ENCODE results near the gene CDH4.
"Not testable (repeated sequence)": the region's sequence is repeated elsewhere in the genome, so short reads cannot be mapped to it uniquely, and the experiment has no call there.

The CDH4 gene

GRCh38 chr20:61854538-61854937 lies 602.5 kb downstream of the CDH4 start:
- not testable (repeated sequence) for DNase-seq (ENCODE audit: low read depth, low spot score)

DNA sequence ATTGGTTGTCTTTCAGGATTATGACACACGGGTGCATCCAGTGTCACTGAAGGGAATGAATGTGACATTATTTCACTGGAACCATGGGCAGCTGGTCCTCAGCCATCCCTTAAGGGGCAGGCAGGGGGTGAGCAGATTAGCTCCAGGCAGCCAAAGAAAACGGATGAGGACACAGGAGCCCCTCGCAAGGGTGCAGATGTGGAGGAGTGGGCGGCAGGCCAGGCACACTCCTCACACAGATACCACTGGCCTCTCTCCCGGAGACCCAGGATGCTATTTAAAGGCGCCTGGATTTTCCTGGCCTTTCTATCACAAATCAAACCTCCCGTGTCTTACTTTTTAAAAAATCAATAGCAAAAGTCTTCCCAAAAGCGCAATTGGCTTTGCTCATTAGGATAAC lies 603.2 kb downstream of the CDH4 start:
- no peak for DNase-seq (ENCODE audit: low read depth, low spot score)

GRCh38 chr20:61856626-61857413 lies 604.8 kb downstream of the CDH4 start:
- no peak for DNase-seq (ENCODE audit: low read depth, low spot score)

- DNase-seq (ENCODE audit: low read depth, low spot score) = no peak
Measured at GRCh38 chr20:61857414-61857775, 605.3 kb downstream of the CDH4 start.

DNA sequence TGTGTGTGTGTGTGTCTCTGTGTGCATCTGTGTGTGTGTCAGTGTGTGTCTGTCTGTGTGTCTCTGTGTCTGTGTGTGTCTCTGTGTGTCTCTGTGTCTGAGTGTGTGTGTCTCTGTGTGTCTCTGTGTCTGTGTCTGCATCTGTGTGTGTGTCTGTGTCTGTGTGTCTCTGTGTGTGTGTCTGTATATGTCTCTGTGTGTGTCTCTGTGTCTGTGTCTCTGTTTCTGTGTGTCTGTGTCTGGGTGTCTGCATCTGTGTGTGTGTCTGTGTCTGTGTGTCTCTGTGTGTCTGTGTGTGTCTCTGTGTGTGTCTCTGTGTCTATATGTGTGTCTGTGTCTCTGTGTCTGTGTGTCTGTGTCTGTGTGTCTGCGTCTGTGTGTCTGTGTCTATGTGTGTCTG lies 605.8 kb downstream of the CDH4 start:
- DNase-seq (ENCODE audit: low read depth, low spot score) = no peak

- no peak for DNase-seq (ENCODE audit: low read depth, low spot score)
Measured at GRCh38 chr20:61859767-61860166, 607.7 kb downstream of the CDH4 start.

- DNase-seq (ENCODE audit: low read depth, low spot score) = no peak
Measured at GRCh38 chr20:61860260-61860987, 608.4 kb downstream of the CDH4 start.

GRCh38 chr20:61861054-61861841 lies 609.2 kb downstream of the CDH4 start:
- DNase-seq (ENCODE audit: low read depth, low spot score) = no peak

DNA sequence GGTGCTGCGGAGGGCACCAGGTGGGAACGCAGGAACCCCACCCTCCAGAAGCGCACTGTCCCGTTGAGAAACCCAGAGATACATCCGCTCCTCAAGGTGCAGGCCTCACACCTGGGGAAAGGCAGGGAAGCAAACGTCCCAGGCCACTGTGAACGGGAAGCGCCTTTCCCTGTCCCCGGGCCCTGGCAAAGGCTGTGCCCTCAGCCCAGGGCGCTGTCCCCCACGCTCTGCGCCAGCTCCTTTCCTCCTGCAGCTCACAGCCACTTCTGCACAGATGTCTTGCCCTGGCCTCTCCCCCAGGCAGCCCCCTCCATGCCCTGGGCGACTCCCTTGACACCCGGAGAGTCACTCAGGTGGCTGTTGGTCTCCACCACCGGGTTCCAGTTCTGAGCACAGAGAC lies 609.8 kb downstream of the CDH4 start:
- DNase-seq (ENCODE audit: low read depth, low spot score) = no peak

- no peak for DNase-seq (ENCODE audit: low read depth, low spot score)
Measured at GRCh38 chr20:61862881-61863280, 610.8 kb downstream of the CDH4 start.

DNA sequence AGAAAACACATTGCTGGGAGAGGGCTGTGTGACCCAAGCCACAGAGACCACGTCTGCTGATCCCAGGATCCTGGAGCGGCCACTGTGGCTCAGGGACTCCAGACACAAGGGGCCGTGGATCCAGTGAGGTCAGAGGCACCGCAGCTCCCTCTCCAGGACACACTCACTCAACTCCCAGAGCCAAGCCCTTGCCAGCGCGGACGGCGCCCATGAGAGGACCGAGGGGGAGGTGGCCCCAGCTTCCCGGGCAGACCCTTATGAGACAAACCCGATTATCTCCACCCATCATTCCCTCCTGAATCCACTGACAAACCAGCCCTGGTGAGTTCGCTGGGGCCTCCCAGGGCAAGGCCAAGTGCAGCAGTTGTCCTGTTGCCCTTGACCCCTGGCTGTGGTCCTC lies 612.4 kb downstream of the CDH4 start:
- no peak for DNase-seq (ENCODE audit: low read depth, low spot score)

GRCh38 chr20:61865353-61865752 lies 613.3 kb downstream of the CDH4 start:
- DNase-seq (ENCODE audit: low read depth, low spot score) = no peak

DNA sequence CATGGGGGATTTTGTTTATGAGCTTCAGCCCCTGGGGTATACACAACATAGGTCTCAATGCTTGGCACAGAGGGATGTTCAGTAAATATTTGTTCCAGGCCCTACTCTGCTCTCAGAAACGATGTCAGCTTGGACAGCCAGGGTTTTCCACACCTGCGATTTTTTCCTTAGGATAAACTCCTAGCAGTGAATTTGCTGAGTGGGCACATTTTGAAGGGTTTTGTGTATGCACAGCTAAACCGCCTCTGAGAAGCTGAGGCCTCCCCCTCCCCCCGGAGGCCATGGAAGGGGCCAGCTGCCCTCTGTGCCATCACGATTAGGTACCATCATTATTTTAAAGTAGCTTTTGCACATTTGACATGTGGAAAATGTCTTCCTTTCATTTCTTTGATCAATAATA lies 614.1 kb downstream of the CDH4 start:
- DNase-seq (ENCODE audit: low read depth, low spot score) = no peak

- DNase-seq (ENCODE audit: low read depth, low spot score) = no peak
Measured at GRCh38 chr20:61868006-61868405, 615.9 kb downstream of the CDH4 start.

DNA sequence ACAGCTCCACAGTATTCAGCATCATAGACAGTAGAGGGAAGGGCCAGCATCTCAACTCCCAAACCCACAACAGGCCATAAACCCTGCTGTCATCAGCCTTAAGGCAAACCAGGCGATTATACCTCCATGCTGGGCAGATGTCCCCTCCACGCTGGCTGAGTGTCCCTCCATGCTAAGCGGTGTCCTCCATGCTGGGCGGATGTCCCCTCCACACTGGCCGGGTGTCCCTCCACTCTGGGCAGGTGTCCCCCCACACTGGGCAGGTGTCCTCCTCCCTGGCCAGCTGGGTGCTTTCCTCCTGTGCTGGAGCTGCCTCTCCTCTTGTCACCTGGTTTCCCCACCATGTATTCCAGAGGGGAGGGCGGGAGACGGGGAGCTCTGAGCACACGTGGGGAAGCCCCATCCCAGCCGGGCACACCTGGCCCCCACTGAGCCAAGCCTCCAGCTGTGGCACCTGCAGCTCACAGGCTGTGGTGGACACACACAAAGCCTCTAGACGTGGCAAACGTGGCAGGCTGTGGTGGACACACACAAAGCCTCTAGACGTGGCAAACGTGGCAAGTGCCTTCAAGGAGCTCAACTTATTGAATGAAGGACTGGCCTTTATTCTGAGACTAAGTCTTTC lies 616.5 kb downstream of the CDH4 start:
- DNase-seq (ENCODE audit: low read depth, low spot score) = no peak

- DNase-seq (ENCODE audit: low read depth, low spot score) = no peak
Measured at GRCh38 chr20:61869750-61870507, 617.9 kb downstream of the CDH4 start.

DNA sequence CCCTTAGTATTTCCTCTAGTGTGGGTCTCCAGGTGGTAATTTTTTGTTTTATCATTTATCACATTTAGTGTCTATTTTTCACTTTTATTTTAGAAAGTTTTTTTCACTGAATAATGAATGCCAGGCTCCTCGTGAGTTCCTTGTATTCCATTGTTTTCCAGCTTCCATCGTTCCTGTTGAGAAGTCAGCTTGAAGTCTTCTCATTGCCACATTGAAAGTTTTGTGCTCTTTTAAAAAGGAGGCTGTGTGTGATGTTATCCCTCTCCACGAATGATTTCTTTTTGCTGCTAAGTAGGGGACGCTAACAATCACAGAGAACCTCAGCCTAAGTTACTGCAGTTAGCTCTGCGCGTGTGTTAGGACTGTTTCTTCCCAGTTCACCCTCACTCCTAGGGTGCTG lies 619.1 kb downstream of the CDH4 start:
- no peak for DNase-seq (ENCODE audit: low read depth, low spot score)

GRCh38 chr20:61871913-61872312 lies 619.9 kb downstream of the CDH4 start:
- DNase-seq (ENCODE audit: low read depth, low spot score) = no peak

DNA sequence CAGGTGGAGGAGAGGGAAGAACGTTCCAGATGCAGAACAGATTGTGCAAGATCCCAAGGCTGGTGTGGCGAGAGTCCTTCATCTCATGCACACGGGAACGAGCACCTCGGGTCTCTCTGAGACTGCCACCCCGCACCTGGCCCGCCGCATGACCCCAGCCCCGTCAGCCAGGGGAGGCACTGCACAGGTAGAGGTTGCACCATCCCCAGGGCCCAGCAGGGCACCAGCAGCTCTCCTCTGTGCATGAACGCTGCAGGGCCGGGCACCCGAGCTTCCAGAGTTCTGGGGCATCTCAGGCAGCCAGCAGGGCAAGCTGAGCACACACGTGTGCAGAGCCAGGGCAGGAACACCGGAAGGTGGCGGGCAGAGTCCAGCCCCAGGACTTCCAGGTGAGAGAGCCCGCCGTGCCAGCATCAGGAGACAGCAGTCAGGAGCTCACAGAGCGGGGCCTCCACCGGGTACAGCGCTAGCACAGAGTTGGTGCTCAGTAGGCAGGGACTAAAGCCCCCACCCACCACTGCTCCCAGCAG lies 620.4 kb downstream of the CDH4 start:
- no peak for DNase-seq (ENCODE audit: low read depth, low spot score)

GRCh38 chr20:61873651-61874420 lies 621.8 kb downstream of the CDH4 start:
- no peak for DNase-seq (ENCODE audit: low read depth, low spot score)
